Measurements from ENCODE around the gene KATNAL2. TPM values are rescaled to one million over a fixed set of nuclear protein-coding genes. Genes with fewer than 3 reads are reported as not detected.

The KATNAL2 gene
- total RNA-seq, 2 donors from 2014 or later: 5.6 to 5.7 TPM

GRCh38 chr18:46888965-46889364 is 28.4 kb upstream of the KATNAL2 start:
- Histone ChIP-seq H3K27me3 (replicated peaks; ENCODE audit: insufficient read depth) (no peaks in the 10 kb centered on the region), H3K9me3 (peaks cover 11% of the 10 kb centered on the region), H3K36me3 (peaks cover 24% of the 10 kb centered on the region), H3K27ac (no peak overlapping the region), H3K4me3 (no peak overlapping the region), H3K4me1 (ENCODE audit: control insufficient read depth in 1 of 2, low read depth in 2 of 2) (peaks cover 0 to 6% of the 10 kb centered on the region in 2 donors)
- ATAC-seq (ENCODE audit: insufficient number of reproducible peaks, low FRiP score, low read depth) (no peak), DNase-seq (ENCODE audit: low spot score) (no peak)
- TF ChIP-seq, protein P1, sequence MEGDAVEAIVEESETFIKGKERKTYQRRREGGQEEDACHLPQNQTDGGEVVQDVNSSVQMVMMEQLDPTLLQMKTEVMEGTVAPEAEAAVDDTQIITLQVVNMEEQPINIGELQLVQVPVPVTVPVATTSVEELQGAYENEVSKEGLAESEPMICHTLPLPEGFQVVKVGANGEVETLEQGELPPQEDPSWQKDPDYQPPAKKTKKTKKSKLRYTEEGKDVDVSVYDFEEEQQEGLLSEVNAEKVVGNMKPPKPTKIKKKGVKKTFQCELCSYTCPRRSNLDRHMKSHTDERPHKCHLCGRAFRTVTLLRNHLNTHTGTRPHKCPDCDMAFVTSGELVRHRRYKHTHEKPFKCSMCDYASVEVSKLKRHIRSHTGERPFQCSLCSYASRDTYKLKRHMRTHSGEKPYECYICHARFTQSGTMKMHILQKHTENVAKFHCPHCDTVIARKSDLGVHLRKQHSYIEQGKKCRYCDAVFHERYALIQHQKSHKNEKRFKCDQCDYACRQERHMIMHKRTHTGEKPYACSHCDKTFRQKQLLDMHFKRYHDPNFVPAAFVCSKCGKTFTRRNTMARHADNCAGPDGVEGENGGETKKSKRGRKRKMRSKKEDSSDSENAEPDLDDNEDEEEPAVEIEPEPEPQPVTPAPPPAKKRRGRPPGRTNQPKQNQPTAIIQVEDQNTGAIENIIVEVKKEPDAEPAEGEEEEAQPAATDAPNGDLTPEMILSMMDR (IDR thresholded peaks at IDR 0.05): no peak

- Histone ChIP-seq H3K27ac (no peak overlapping the region), H3K4me3 (no peak overlapping the region), H3K36me3 (peaks cover 24% of the 10 kb centered on the region), H3K4me1 (ENCODE audit: control insufficient read depth in 1 of 2, low read depth in 2 of 2) (peaks cover under 1 to 2% of the 10 kb centered on the region in 2 donors), H3K9me3 (peaks cover 11% of the 10 kb centered on the region), H3K27me3 (replicated peaks; ENCODE audit: insufficient read depth) (no peaks in the 10 kb centered on the region)
- DNase-seq (ENCODE audit: low spot score): no peak
- TF ChIP-seq, protein P1 (IDR thresholded peaks at IDR 0.05): no peak
- ATAC-seq (ENCODE audit: insufficient number of reproducible peaks, low FRiP score, low read depth): no peak
These were observed 25.6 kb upstream of the KATNAL2 start for GRCh38 chr18:46891742-46892214.

DNA sequence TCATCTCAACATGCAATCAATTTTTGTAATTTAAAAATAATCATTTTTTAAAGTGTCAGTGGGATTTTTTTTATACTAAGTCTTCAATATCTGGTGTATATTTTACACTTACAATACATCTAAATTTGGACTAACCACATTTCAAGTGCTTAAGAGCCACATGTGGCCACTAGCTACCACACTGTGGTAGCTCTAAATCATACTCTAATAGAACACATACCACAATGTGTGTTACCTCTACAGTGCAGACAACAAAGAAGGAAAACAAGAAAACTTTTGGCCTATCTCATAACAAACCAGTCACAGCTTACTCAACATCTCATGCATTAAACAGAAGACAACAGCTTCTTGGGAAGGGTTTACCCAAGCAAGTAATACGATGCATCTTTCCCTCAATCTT is 24.6 kb upstream of the KATNAL2 start:
- no peak for ATAC-seq (ENCODE audit: insufficient number of reproducible peaks, low FRiP score, low read depth)
- TF ChIP-seq, protein P1 (IDR thresholded peaks at IDR 0.05): no peak

GRCh38 chr18:46893360-46893759 is 24.0 kb upstream of the KATNAL2 start:
- Histone ChIP-seq H3K4me3 (no peak overlapping the region), H3K9me3 (peaks cover 7% of the 10 kb centered on the region), H3K27me3 (replicated peaks; ENCODE audit: insufficient read depth) (no peaks in the 10 kb centered on the region), H3K36me3 (peaks cover 22% of the 10 kb centered on the region), H3K27ac (no peak overlapping the region), H3K4me1 (ENCODE audit: control insufficient read depth in 1 of 2, low read depth in 2 of 2) (peaks cover 0 to 5% of the 10 kb centered on the region in 2 donors)
- TF ChIP-seq, protein P1 (IDR thresholded peaks at IDR 0.05): no peak
- no peak for ATAC-seq (ENCODE audit: insufficient number of reproducible peaks, low FRiP score, low read depth)
- no peak for DNase-seq (ENCODE audit: low spot score)

More for the DNA sequence above, 24.6 kb upstream of the KATNAL2 start:
- Histone ChIP-seq H3K36me3 (peaks cover 24% of the 10 kb centered on the region), H3K27me3 (replicated peaks; ENCODE audit: insufficient read depth) (no peaks in the 10 kb centered on the region), H3K4me1 (ENCODE audit: control insufficient read depth in 1 of 2, low read depth in 2 of 2) (peaks cover 0 to 5% of the 10 kb centered on the region in 2 donors), H3K27ac (no peak overlapping the region), H3K9me3 (peaks cover 11% of the 10 kb centered on the region), H3K4me3 (no peak overlapping the region)
- no peak for DNase-seq (ENCODE audit: low spot score)

- ATAC-seq (ENCODE audit: insufficient number of reproducible peaks, low FRiP score, low read depth) (no peak), DNase-seq (ENCODE audit: low spot score) (no peak)
- TF ChIP-seq, protein P1 (IDR thresholded peaks at IDR 0.05): no peak
- Histone ChIP-seq H3K4me3 (no peak overlapping the region), H3K4me1 (ENCODE audit: control insufficient read depth in 1 of 2, low read depth in 2 of 2) (peaks cover 0 to 5% of the 10 kb centered on the region in 2 donors), H3K27ac (no peak overlapping the region), H3K36me3 (peaks cover 14% of the 10 kb centered on the region), H3K27me3 (replicated peaks; ENCODE audit: insufficient read depth) (no peaks in the 10 kb centered on the region), H3K9me3 (no peaks in the 10 kb centered on the region)
These were observed 23.3 kb upstream of the KATNAL2 start for GRCh38 chr18:46894124-46894523.

All from thoracic aorta (tissue), 2 donors.